Activated B cell treated with CpG ODN at 0.5 μM for 24 hours (primary cell): ENCODE measurements around the gene FETUB. TPM values are rescaled to one million over a fixed set of nuclear protein-coding genes. Genes with fewer than 3 reads are reported as not detected.

ENCODE experiments used
- ATAC-seq: fragments of 200-7000 bp; cut with Tn5 transposase; one replicate; pipeline ENCODE4 v1.10.0; 2021; ENCODE audit warnings: low read depth, mild to moderate bottlenecking, moderate library complexity
- CTCF ChIA-PET: fragments of 350-600 bp; sonication (Branson Sonifier 250); formaldehyde crosslinking; loops from one replicate; lab custom pipeline; 2021; ENCODE audit warnings: antibody characterized with exemption; lab: Charles Lee
- POLR2A ChIA-PET: fragments of 350-600 bp; sonication (Branson Sonifier 250); formaldehyde crosslinking; loops from one replicate; lab custom pipeline; 2021; ENCODE audit warnings: antibody characterized with exemption; lab: Charles Lee
- DNase-seq: peaks from one replicate; pipeline ENCODE4 v3.0.0; 2022
- H3K27ac Mint-ChIP-seq: one replicate; pipeline ENCODE4 v1.8.0; 2020; ENCODE audit warnings: mixed read lengths
- H3K27me3 Mint-ChIP-seq: one replicate; pipeline ENCODE4 v1.8.0; 2021; ENCODE audit warnings: mixed read lengths
- H3K36me3 Mint-ChIP-seq: one replicate; pipeline ENCODE4 v1.8.0; 2021; ENCODE audit warnings: low read depth, mixed read lengths
- H3K4me1 Mint-ChIP-seq: one replicate; pipeline ENCODE4 v1.8.0; 2021; ENCODE audit warnings: mixed read lengths
- H3K4me3 Mint-ChIP-seq: one replicate; pipeline ENCODE4 v1.8.0; 2020; ENCODE audit warnings: mild to moderate bottlenecking, mixed read lengths
- H3K9me3 Mint-ChIP-seq: one replicate; pipeline ENCODE4 v1.8.0; 2020; ENCODE audit warnings: mixed read lengths
- CTCF ChIP-seq: fragments of 200-600 bp; IDR thresholded peaks from one replicate; pipeline ENCODE4 v1.8.0; 2022; ENCODE audit warnings: antibody characterized with exemption, mild to moderate bottlenecking
- intact Hi-C: fragments of 100-400 bp; cut with micrococcal nuclease; formaldehyde crosslinking; loops from one replicate; pipeline ENCODE4 v1.15.1; 2024
- total RNA-seq: library from RNA; stranded (reverse); gene quantifications from 2 replicates; pipeline ENCODE4 v1.2.3, GENCODE V29; 2022

FETUB gene
- total RNA-seq, 1 donor from 2014 or later = not detected

GRCh38 chr3:186669378-186670084 lies 29.3 kb downstream of the FETUB start:
- no peak overlapping the region for H3K4me3 Mint-ChIP-seq
- no peaks in the 10 kb centered on the region for H3K36me3 Mint-ChIP-seq
- no peak for DNase-seq
- intact Hi-C loops = no loop called here
- ATAC-seq = no peak
- no peak for TF ChIP-seq CTCF
- no peaks in the 10 kb centered on the region for H3K4me1 Mint-ChIP-seq
- POLR2A ChIA-PET = no interaction called here
- CTCF ChIA-PET = no interaction called here
- no peak overlapping the region for H3K27ac Mint-ChIP-seq
- H3K9me3 Mint-ChIP-seq = no peaks in the 10 kb centered on the region
- H3K27me3 Mint-ChIP-seq = peaks cover 3% of the 10 kb centered on the region

GRCh38 chr3:186670155-186670554 lies 30.0 kb downstream of the FETUB start:
- CTCF ChIA-PET = no interaction called here
- POLR2A ChIA-PET = no interaction called here
- no peak for TF ChIP-seq CTCF
- H3K36me3 Mint-ChIP-seq = no peaks in the 10 kb centered on the region
- intact Hi-C loops = no loop called here
- no peaks in the 10 kb centered on the region for H3K4me1 Mint-ChIP-seq
- H3K27me3 Mint-ChIP-seq = peaks cover 6% of the 10 kb centered on the region
- ATAC-seq (no peak), DNase-seq (no peak)
- no peak overlapping the region for H3K27ac Mint-ChIP-seq
- no peak overlapping the region for H3K4me3 Mint-ChIP-seq
- H3K9me3 Mint-ChIP-seq = no peaks in the 10 kb centered on the region

GRCh38 chr3:186671051-186671450 lies 30.9 kb downstream of the FETUB start:
- no peak overlapping the region for H3K27ac Mint-ChIP-seq

GRCh38 chr3:186678604-186679003 lies 38.4 kb downstream of the FETUB start:
- DNase-seq = no peak
- no peak overlapping the region for H3K27ac Mint-ChIP-seq
- ChIA-PET CTCF (no interaction called here), POLR2A (no interaction called here)
- no peak for TF ChIP-seq CTCF
- no peak for ATAC-seq
- H3K4me1 Mint-ChIP-seq = no peaks in the 10 kb centered on the region
- intact Hi-C loops = no loop called here
- no peaks in the 10 kb centered on the region for H3K9me3 Mint-ChIP-seq
- peaks cover 46% of the 10 kb centered on the region for H3K27me3 Mint-ChIP-seq
- no peaks in the 10 kb centered on the region for H3K36me3 Mint-ChIP-seq
- no peak overlapping the region for H3K4me3 Mint-ChIP-seq

More at GRCh38 chr3:186671051-186671450, 30.9 kb downstream of the FETUB start:
- ChIA-PET CTCF (no interaction called here), POLR2A (no interaction called here)
- ATAC-seq (no peak), DNase-seq (no peak)
- H3K36me3 Mint-ChIP-seq = no peaks in the 10 kb centered on the region
- H3K27me3 Mint-ChIP-seq = peaks cover 7% of the 10 kb centered on the region
- no peak for TF ChIP-seq CTCF
- no peak overlapping the region for H3K4me3 Mint-ChIP-seq
- intact Hi-C loops = no loop called here
- H3K4me1 Mint-ChIP-seq = no peaks in the 10 kb centered on the region
- H3K9me3 Mint-ChIP-seq = no peaks in the 10 kb centered on the region

GRCh38 chr3:186679151-186679550 lies 39.0 kb downstream of the FETUB start:
- ChIA-PET POLR2A (no interaction called here), CTCF (no interaction called here)
- H3K36me3 Mint-ChIP-seq = no peaks in the 10 kb centered on the region
- DNase-seq (no peak), ATAC-seq (no peak)
- peaks cover 46% of the 10 kb centered on the region for H3K27me3 Mint-ChIP-seq
- no peak overlapping the region for H3K27ac Mint-ChIP-seq
- no peaks in the 10 kb centered on the region for H3K4me1 Mint-ChIP-seq
- intact Hi-C loops = no loop called here
- TF ChIP-seq CTCF = no peak
- H3K9me3 Mint-ChIP-seq = no peaks in the 10 kb centered on the region
- no peak overlapping the region for H3K4me3 Mint-ChIP-seq
